HL-60/S4 treated with phorbol 12-myristate 13-acetate at 8.2 ng/mL for 4 days and 3 days (cell line): ENCODE data around the gene PRDM16.
"Not testable (repeated sequence)": the region's sequence is repeated elsewhere in the genome, so short reads cannot be mapped to it uniquely, and the experiment has no call there.

Experiments used
- in situ Hi-C: fragments of 300-500 bp; cut with MboI; formaldehyde crosslinking; loops from 2 replicates; pipeline ENCODE4 v1.15.0; 2022; ENCODE audit warnings: low sequenced_read_pairs

PRDM16 gene

GRCh38 chr1:3080053-3080955, 11.3 kb downstream of the PRDM16 start:
- in situ Hi-C loops: no loop called here

GRCh38 chr1:3081171-3081683, 12.2 kb downstream of the PRDM16 start:
- in situ Hi-C loops: no loop called here

GRCh38 chr1:3082051-3082450, 13.0 kb downstream of the PRDM16 start:
- in situ Hi-C loops: no loop called here

GRCh38 chr1:3082571-3083516, 13.8 kb downstream of the PRDM16 start:
- in situ Hi-C loops: no loop called here

- in situ Hi-C loops: no loop called here
These were observed 15.2 kb downstream of the PRDM16 start for GRCh38 chr1:3084154-3084553.

GRCh38 chr1:3084726-3085125, 15.7 kb downstream of the PRDM16 start:
- in situ Hi-C loops: no loop called here

- in situ Hi-C loops: no loop called here
These were observed 16.7 kb downstream of the PRDM16 start for GRCh38 chr1:3085721-3086120.

- in situ Hi-C loops: no loop called here
These were observed 17.4 kb downstream of the PRDM16 start for GRCh38 chr1:3086272-3086974.

- in situ Hi-C loops: no loop called here
These were observed 18.0 kb downstream of the PRDM16 start for GRCh38 chr1:3087049-3087448.

- in situ Hi-C loops: not testable (repeated sequence)
These were observed 19.1 kb downstream of the PRDM16 start for GRCh38 chr1:3087946-3088668.

GRCh38 chr1:3089490-3089889, 20.5 kb downstream of the PRDM16 start:
- in situ Hi-C loops: no loop called here

GRCh38 chr1:3091334-3091733, 22.3 kb downstream of the PRDM16 start:
- in situ Hi-C loops: no loop called here

- in situ Hi-C loops: no loop called here
These were observed 23.5 kb downstream of the PRDM16 start for GRCh38 chr1:3092530-3092929.

GRCh38 chr1:3093898-3094626, 25.1 kb downstream of the PRDM16 start:
- in situ Hi-C loops: no loop called here

- in situ Hi-C loops: no loop called here
These were observed 26.1 kb downstream of the PRDM16 start for GRCh38 chr1:3094863-3095780.

- in situ Hi-C loops: no loop called here
These were observed 27.3 kb downstream of the PRDM16 start for GRCh38 chr1:3096345-3096744.

- in situ Hi-C loops: no loop called here
These were observed 28.2 kb downstream of the PRDM16 start for GRCh38 chr1:3097231-3097630.

GRCh38 chr1:3097861-3098260, 28.9 kb downstream of the PRDM16 start:
- in situ Hi-C loops: no loop called here
